Activated T-helper 1 cell treated with anti-CD3 and anti-CD28 coated beads, Interleukin-2, amount 50 U/mL, for 16 hours (primary cell): ENCODE data around the gene PTPRB.

Experiments
- DNase-seq, 2 donors: peaks; one replicate each; pipeline ENCODE4 v3.0.0-alpha.2; 2020; ENCODE audit warnings: low read depth in 1 of 2, low spot score in 1 of 2

The PTPRB gene

DNA sequence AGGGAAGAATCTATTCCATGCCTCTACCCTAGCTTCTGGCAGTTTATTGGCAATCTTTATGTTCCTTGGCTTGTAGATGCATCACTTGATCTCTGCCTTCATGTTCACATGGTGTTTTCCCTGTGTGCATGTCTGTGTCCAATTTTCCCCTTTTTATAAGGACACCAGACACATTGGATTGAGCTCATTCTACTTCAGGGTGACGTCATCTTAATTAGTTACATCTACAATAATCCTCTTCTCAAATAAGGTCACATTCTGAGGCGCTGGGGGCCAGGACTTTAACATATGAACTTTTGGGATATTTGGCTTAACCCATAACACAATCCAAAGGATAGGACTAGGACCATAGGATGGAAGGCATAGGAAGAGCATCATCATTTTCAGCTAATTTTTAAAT, 169.8 kb downstream of the PTPRB start:
- DNase-seq, result no peak

DNA sequence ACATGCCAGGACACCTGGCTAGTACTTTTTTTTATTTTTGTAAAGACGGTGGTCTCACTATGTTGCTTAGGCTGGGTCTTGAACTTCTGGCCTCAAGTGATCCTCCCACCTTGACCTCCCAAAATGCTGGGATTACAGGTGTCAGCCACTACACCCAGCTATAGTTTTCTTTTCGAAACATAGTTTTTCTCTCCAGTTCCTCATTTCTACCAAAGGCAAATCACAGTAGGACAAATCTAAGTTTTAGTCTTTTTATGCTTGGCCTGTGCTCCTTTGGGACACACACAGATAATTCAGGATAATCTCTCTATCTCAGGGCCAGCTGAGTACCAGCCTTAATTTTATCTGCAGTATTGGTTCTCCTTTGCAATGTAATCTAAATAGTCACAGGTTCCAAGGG, 170.5 kb downstream of the PTPRB start:
- DNase-seq, result no peak
